CD4-positive, alpha-beta T cell (primary cell): ENCODE data around the gene PIAS4. TPM values are rescaled to one million over a fixed set of nuclear protein-coding genes. Genes with fewer than 3 reads are reported as not detected.
"Not testable (repeated sequence)": the region's sequence is repeated elsewhere in the genome, so short reads cannot be mapped to it uniquely, and the experiment has no call there.

Experiments used
- ATAC-seq: fragments of 200-7000 bp; cut with Tn5 transposase; one replicate; pipeline ENCODE4 v1.10.0; 2022; ENCODE audit warnings: mild to moderate bottlenecking; ENCODE audit not compliant: poor library complexity
- CTCF ChIA-PET: fragments of 350-600 bp; sonication (Branson Sonifier 250); formaldehyde crosslinking; loops from one replicate; lab custom pipeline; 2021; ENCODE audit warnings: antibody characterized with exemption, inconsistent platforms; lab: Charles Lee
- POLR2A ChIA-PET: fragments of 350-600 bp; sonication (Branson Sonifier 250); formaldehyde crosslinking; loops from one replicate; lab custom pipeline; 2021; ENCODE audit warnings: antibody characterized with exemption, inconsistent platforms; lab: Charles Lee
- DNase-seq, 14 experiments: peaks; one replicate each; pipeline ENCODE4 v3.0.0-alpha.2; 2013 to 2020; ENCODE audit warnings: mixed read lengths in 2 of 14
- H3K27ac ChIP-seq, 2 donors: one replicate each; pipeline versions ENCODE4 v1.5.1 to v1.7.0; 2013; ENCODE audit warnings: low read length in 2 of 2, low read depth in 1 of 2, mild to moderate bottlenecking in 1 of 2
- H3K27me3 ChIP-seq, 2 experiments: 1 replicate in 1 of 2; 2 replicates in 1 of 2; pipeline versions ENCODE4 v1.6.1 to v1.7.0; 2013; ENCODE audit warnings: low read length in 2 of 2, control low read depth in 1 of 2, mild to moderate bottlenecking in 1 of 2, moderate library complexity in 1 of 2; ENCODE audit not compliant: insufficient read depth in 2 of 2, control insufficient read depth in 1 of 2
- H3K36me3 ChIP-seq: one replicate; pipeline ENCODE4 v1.6.1; 2013; ENCODE audit warnings: low read length, control low read depth; ENCODE audit not compliant: insufficient read depth
- H3K4me1 ChIP-seq: one replicate; pipeline ENCODE4 v1.6.1; 2013; ENCODE audit warnings: low read length, control low read depth; ENCODE audit not compliant: insufficient read depth
- H3K4me3 ChIP-seq: one replicate; pipeline ENCODE4 v1.5.1; 2013; ENCODE audit warnings: mild to moderate bottlenecking, low read length, moderate library complexity
- H3K9me3 ChIP-seq, 2 experiments: 1 replicate in 1 of 2; 2 replicates in 1 of 2; pipeline versions ENCODE4 v1.6.1 to v1.7.0; 2013; ENCODE audit warnings: low read length in 2 of 2, mild to moderate bottlenecking in 2 of 2, control low read depth in 1 of 2, moderate library complexity in 1 of 2; ENCODE audit not compliant: control insufficient read depth in 1 of 2, insufficient read depth in 1 of 2
- H3K27ac Mint-ChIP-seq: one replicate; pipeline ENCODE4 v1.8.0; 2020; ENCODE audit warnings: mixed read lengths
- H3K27me3 Mint-ChIP-seq: one replicate; pipeline ENCODE4 v1.8.0; 2021; ENCODE audit warnings: mixed read lengths
- H3K36me3 Mint-ChIP-seq: one replicate; pipeline ENCODE4 v1.8.0; 2021; ENCODE audit warnings: low read depth, mixed read lengths
- H3K4me1 Mint-ChIP-seq: one replicate; pipeline ENCODE4 v1.8.0; 2021; ENCODE audit warnings: low read depth, mixed read lengths
- H3K4me3 Mint-ChIP-seq: one replicate; pipeline ENCODE4 v1.8.0; 2020; ENCODE audit warnings: mild to moderate bottlenecking, mixed read lengths
- H3K9me3 Mint-ChIP-seq: one replicate; pipeline ENCODE4 v1.8.0; 2020; ENCODE audit warnings: mixed read lengths
- intact Hi-C, 2 experiments: fragments of 100-400 bp; cut with DNase I in 1 of 2; cut with micrococcal nuclease in 1 of 2; formaldehyde crosslinking; loops; one replicate each; pipeline versions ENCODE4 v1.15.1 to v1.9.0; 2023 to 2025; cut with DNase I, micrococcal nuclease
- total RNA-seq, 174 experiments: library from RNA in 2 of 174; stranded (reverse) in 2 of 174; gene quantifications; one replicate each; pipeline ENCODE4 v1.2.3 and lab custom pipeline; 2021 to 2026
- TF ChIP-seq, protein P1 (sequence below): fragments of 200-600 bp; IDR thresholded peaks from one replicate; pipeline ENCODE4 v1.8.0; 2022; ENCODE audit warnings: antibody characterized with exemption, mild to moderate bottlenecking

PIAS4 gene
- total RNA-seq, 2 experiments from 2014 or later = 14.5 to 16.5 TPM

- no peaks in the 10 kb centered on the region for H3K27me3 ChIP-seq
- DNase-seq (no peak), ATAC-seq (no peak)
- H3K9me3 ChIP-seq = no peaks in the 10 kb centered on the region
- TF ChIP-seq, protein P1, sequence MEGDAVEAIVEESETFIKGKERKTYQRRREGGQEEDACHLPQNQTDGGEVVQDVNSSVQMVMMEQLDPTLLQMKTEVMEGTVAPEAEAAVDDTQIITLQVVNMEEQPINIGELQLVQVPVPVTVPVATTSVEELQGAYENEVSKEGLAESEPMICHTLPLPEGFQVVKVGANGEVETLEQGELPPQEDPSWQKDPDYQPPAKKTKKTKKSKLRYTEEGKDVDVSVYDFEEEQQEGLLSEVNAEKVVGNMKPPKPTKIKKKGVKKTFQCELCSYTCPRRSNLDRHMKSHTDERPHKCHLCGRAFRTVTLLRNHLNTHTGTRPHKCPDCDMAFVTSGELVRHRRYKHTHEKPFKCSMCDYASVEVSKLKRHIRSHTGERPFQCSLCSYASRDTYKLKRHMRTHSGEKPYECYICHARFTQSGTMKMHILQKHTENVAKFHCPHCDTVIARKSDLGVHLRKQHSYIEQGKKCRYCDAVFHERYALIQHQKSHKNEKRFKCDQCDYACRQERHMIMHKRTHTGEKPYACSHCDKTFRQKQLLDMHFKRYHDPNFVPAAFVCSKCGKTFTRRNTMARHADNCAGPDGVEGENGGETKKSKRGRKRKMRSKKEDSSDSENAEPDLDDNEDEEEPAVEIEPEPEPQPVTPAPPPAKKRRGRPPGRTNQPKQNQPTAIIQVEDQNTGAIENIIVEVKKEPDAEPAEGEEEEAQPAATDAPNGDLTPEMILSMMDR = no peak
- H3K9me3 Mint-ChIP-seq = no peaks in the 10 kb centered on the region
- H3K36me3 ChIP-seq = peaks cover 75% of the 10 kb centered on the region
- ChIA-PET POLR2A (no interaction called here), CTCF (no interaction called here)
- intact Hi-C loops = no loop called here
- peaks cover 5% of the 10 kb centered on the region for H3K4me1 Mint-ChIP-seq
- no peak overlapping the region for H3K4me3 ChIP-seq
- peaks cover 16% of the 10 kb centered on the region for H3K4me1 ChIP-seq
- no peak overlapping the region for H3K27ac ChIP-seq
- no peak overlapping the region for H3K27ac Mint-ChIP-seq
- no peak overlapping the region for H3K4me3 Mint-ChIP-seq
- peaks cover 54% of the 10 kb centered on the region for H3K36me3 Mint-ChIP-seq
- no peaks in the 10 kb centered on the region for H3K27me3 Mint-ChIP-seq
Measured at GRCh38 chr19:3964256-3965194, 43.0 kb upstream of the PIAS4 start.

- intact Hi-C loops = no loop called here
- peaks cover 20% of the 10 kb centered on the region for H3K4me1 Mint-ChIP-seq
- H3K27me3 Mint-ChIP-seq = no peaks in the 10 kb centered on the region
- peaks cover 59% of the 10 kb centered on the region for H3K36me3 ChIP-seq
- H3K4me3 Mint-ChIP-seq = no peak overlapping the region
- H3K36me3 Mint-ChIP-seq = peaks cover 59% of the 10 kb centered on the region
- TF ChIP-seq, protein P1 = no peak
- peaks cover 31% of the 10 kb centered on the region for H3K4me1 ChIP-seq
- H3K9me3 Mint-ChIP-seq = no peaks in the 10 kb centered on the region
- DNase-seq (no peak), ATAC-seq (no peak)
- no peaks in the 10 kb centered on the region for H3K9me3 ChIP-seq
- H3K27ac ChIP-seq = no peak overlapping the region
- CTCF ChIA-PET = no interaction called here
- H3K4me3 ChIP-seq = no peak overlapping the region
- no peaks in the 10 kb centered on the region for H3K27me3 ChIP-seq
- H3K27ac Mint-ChIP-seq = no peak overlapping the region
- POLR2A ChIA-PET = no interaction called here
Measured at GRCh38 chr19:3966051-3967017, 41.2 kb upstream of the PIAS4 start.

GRCh38 chr19:3967983-3968382, 39.6 kb upstream of the PIAS4 start:
- DNase-seq = not testable (repeated sequence)
- H3K4me1 ChIP-seq = peaks cover 34% of the 10 kb centered on the region

More at GRCh38 chr19:3967983-3968382, 39.6 kb upstream of the PIAS4 start:
- peaks cover 51% of the 10 kb centered on the region for H3K36me3 Mint-ChIP-seq
- intact Hi-C loops, H3K9me3 Mint-ChIP-seq, ATAC-seq, H3K27ac Mint-ChIP-seq, H3K27me3 ChIP-seq, H3K4me3 ChIP-seq, H3K27me3 Mint-ChIP-seq, H3K27ac ChIP-seq, H3K9me3 ChIP-seq: not testable (repeated sequence)
- POLR2A ChIA-PET = interaction anchor here (4.6 kb wide), 1 partner anchor 16 kb away, joined by 72 read pairs; the partner anchor contains the start of gene EEF2
- CTCF ChIA-PET = interaction anchor here (4.4 kb wide), 1 partner anchor 20 kb away, joined by 29 read pairs; no protein-coding TSS in a partner anchor
- peak overlapping the region; percentile 62 for H3K4me3 Mint-ChIP-seq
- H3K4me1 Mint-ChIP-seq = peaks cover 22% of the 10 kb centered on the region
- H3K36me3 ChIP-seq = peaks cover 48% of the 10 kb centered on the region
